SJSA1 (cell line): Measurements from ENCODE around the gene NECAB3. TPM values are rescaled to one million over a fixed set of nuclear protein-coding genes. Genes with fewer than 3 reads are reported as not detected.
A peak's percentile ranks its signal among the peaks of the same experiment; 100 is the strongest.

ENCODE experiments used
- DNase-seq, 2 experiments: peaks; one replicate each; pipeline ENCODE4 v3.0.0-alpha.2; 2015 to 2020; ENCODE audit warnings: low spot score in 2 of 2, low read depth in 1 of 2
- H3K27ac ChIP-seq: fragments of 250-450 bp; sonication (Bioruptor Pico); 2 replicates; pipeline ENCODE4 v1.5.1; 2020; ENCODE audit warnings: mild to moderate bottlenecking, moderate library complexity
- H3K27me3 ChIP-seq: fragments of 250-450 bp; sonication (Bioruptor Pico); replicated peaks from 2 replicates; pipeline ENCODE4 v1.5.1; 2020; ENCODE audit warnings: mild to moderate bottlenecking, moderate library complexity
- H3K36me3 ChIP-seq: fragments of 250-450 bp; sonication (Bioruptor Pico); 2 replicates; pipeline ENCODE4 v1.5.1; 2020; ENCODE audit warnings: mild to moderate bottlenecking
- H3K4me1 ChIP-seq: fragments of 250-450 bp; sonication (Bioruptor Pico); replicated peaks from 2 replicates; pipeline ENCODE4 v1.6.1; 2021; ENCODE audit warnings: mild to moderate bottlenecking
- H3K4me3 ChIP-seq: fragments of 250-450 bp; sonication (Bioruptor Pico); 2 replicates; pipeline ENCODE4 v1.5.1; 2020; ENCODE audit warnings: mild to moderate bottlenecking
- H3K9me3 ChIP-seq: fragments of 250-450 bp; sonication (Bioruptor Pico); replicated peaks from 2 replicates; pipeline ENCODE4 v1.5.1; 2020; ENCODE audit warnings: mild to moderate bottlenecking
- total RNA-seq: library from RNA; depleted of rRNA; stranded (reverse); fragments of >200 nt; shearing (Covaris generic); gene quantifications from 2 replicates; pipeline ENCODE4 v1.2.3, GENCODE V29; 2014

The NECAB3 gene
- total RNA-seq, 1 experiment from 2014 or later = 52.1 TPM

GRCh38 chr20:33677991-33678702 is 3.9 kb upstream of the NECAB3 start:
- Histone ChIP-seq H3K36me3 (peaks cover 55% of the 10 kb centered on the region), H3K9me3 (no peaks in the 10 kb centered on the region; the same call in 1 of the 2 replicates), H3K4me3 (no peak overlapping the region), H3K27me3 (no peaks in the 10 kb centered on the region), H3K27ac (no peak overlapping the region), H3K4me1 (peaks cover 21% of the 10 kb centered on the region)
- DNase-seq = no peak

DNA sequence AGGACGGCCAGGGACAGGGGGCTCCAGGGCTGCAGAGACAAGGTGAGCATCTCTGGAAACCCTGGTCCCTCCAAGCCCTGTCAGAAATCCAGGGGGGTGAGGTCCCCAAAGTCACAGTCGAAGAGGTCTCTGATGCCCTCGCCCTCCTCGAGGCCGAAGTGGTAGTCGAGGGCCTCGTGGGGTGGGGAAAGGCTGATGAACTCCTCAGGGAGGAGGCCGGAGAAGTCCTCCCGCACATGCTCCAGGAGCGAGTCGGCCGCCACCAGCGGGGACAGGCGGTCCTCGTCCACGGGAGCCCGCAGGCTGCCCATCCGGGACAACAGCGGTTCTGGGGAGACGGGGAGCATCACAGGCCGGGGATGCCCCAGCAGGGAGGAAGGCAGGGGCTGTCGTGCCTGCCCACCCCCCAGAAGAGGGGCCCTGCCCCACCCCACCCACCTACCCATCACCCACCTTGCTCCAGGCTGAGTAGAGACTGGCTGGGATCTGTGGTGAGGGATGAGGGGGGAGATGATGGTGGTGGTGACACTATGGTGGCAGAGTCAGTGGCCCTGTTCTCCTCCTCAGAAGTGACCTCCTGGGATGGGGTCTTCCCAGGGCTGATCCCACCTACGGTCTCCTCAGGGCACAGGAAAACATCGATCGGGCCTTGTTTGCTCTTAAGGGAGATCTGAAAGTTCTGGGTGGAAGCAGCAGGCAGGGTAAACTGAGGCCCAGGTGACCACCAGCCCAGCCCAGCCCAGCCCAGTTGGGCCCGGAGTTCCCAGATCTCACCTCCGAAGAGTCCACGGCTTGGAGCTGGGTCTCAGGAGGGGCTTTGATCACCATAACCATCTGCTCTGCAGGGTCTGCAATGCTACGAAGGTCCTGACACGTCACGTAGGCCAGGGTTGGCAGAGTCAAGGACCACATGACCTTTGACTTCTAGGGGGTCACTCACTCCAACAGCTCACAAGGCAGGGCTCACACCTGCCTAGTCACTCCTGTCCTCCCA is 2.7 kb upstream of the NECAB3 start:
- Histone ChIP-seq H3K9me3 (no peaks in the 10 kb centered on the region; the same call in 1 of the 2 replicates), H3K36me3 (peaks cover 66% of the 10 kb centered on the region), H3K27ac (no peak overlapping the region), H3K4me1 (peaks cover 27% of the 10 kb centered on the region), H3K27me3 (no peaks in the 10 kb centered on the region), H3K4me3 (no peak overlapping the region)
- no peak for DNase-seq

DNA sequence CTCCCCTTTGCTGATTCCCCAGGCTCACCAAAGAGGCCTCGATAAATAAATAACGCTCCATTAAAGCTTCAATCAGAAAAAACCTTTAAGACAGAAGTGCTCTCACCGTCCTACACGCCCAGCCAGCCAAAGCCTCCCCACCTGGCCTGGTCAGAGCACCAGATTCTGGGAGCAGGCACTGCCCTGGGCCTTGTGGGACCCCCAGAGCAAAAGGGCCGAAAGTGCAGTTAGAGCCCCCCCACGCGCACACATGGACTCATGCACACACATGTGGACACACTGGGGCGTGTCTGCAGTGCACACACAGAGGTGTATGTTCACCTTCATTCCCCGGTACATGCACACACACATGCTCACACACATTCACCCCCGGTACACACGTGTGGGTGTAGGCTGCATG is 1.9 kb upstream of the NECAB3 start:
- Histone ChIP-seq H3K9me3 (no peaks in the 10 kb centered on the region; the same call in 1 of the 2 replicates), H3K4me3 (no peak overlapping the region), H3K36me3 (peaks cover 74% of the 10 kb centered on the region), H3K27ac (no peak overlapping the region), H3K27me3 (no peaks in the 10 kb centered on the region), H3K4me1 (peaks cover 27% of the 10 kb centered on the region)
- DNase-seq = no peak

GRCh38 chr20:33675136-33675959 is 1.1 kb upstream of the NECAB3 start:
- Histone ChIP-seq H3K4me3 (no peak overlapping the region), H3K9me3 (no peaks in the 10 kb centered on the region; the same call in 1 of the 2 replicates), H3K27me3 (no peaks in the 10 kb centered on the region), H3K36me3 (peaks cover 79% of the 10 kb centered on the region), H3K4me1 (peaks cover 27% of the 10 kb centered on the region), H3K27ac (no peak overlapping the region; the same call in 1 of the 2 replicates)
- DNase-seq = no peak

- DNase-seq = peak in 1 of 2 experiments; percentile 40
- H3K4me1 ChIP-seq = peaks cover 27% of the 10 kb centered on the region
- peak overlapping the region; percentile 70 for H3K27ac ChIP-seq
- peaks cover 79% of the 10 kb centered on the region for H3K36me3 ChIP-seq
- peak overlapping the region; percentile 72 for H3K4me3 ChIP-seq
- no peaks in the 10 kb centered on the region for H3K27me3 ChIP-seq
- H3K9me3 ChIP-seq = no peaks in the 10 kb centered on the region; the same call in 1 of the 2 replicates
Measured at GRCh38 chr20:33673410-33674293, 576 bp downstream of the NECAB3 start.

DNA sequence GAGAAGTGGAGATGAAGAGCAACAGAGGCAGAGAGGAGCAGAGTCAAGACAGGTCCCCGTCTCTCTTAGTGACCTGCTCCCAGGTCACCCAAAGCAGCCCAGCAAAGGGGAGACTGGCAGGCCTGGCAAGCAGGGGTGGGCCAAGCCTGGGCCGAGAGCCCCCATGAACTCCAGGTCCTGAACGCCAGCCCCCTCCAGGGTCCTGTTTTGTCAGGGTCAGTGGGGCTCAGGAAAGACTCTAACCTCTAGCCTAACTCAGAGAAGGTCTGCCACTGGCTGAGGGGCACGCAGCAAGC is 1.2 kb downstream of the NECAB3 start:
- no peak for DNase-seq
- Histone ChIP-seq H3K27ac (peak overlapping the region; percentile 70), H3K36me3 (peaks cover 79% of the 10 kb centered on the region), H3K27me3 (no peaks in the 10 kb centered on the region), H3K4me3 (peak overlapping the region; percentile 72), H3K4me1 (peaks cover 27% of the 10 kb centered on the region), H3K9me3 (no peaks in the 10 kb centered on the region; the same call in 1 of the 2 replicates)

DNA sequence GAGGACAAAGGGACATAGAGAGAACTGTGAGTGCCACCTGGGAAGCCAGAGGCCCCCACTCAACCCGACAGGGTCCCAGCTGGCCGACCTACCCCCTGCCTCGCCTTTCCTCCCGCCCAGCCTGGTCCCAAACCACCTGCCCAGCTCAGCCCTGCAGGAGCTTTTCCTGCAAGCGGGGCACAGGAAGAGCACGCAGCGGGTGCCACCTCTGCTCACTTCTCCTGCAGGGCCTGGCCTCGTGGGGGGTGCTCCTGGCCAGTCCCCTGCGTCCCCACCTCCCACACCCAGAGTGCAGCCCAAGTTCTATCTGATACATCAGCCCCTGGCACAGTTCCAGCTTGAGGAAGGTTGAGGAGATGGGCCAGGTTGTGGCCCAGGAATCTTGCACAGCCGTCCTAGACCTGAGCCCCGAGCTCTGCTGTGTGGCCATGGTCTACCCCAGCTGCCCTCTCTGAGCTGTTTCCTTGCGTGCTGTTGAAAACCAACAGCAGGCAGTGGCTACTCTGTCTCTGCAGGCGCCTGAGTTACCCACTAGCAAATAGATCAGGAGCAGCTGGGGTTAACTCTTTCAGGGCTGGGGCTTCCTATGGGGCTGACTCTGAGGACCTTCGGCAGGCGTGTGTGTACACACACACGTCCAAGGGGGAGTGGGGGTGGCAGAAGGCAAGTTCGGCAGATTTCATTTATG is 1.7 kb downstream of the NECAB3 start:
- H3K4me1 ChIP-seq = peaks cover 27% of the 10 kb centered on the region
- no peaks in the 10 kb centered on the region for H3K27me3 ChIP-seq
- peak overlapping the region; percentile 72; the same call in 1 of the 2 replicates for H3K4me3 ChIP-seq
- no peak for DNase-seq
- H3K27ac ChIP-seq = peak overlapping the region; percentile 70; the same call in 1 of the 2 replicates
- H3K9me3 ChIP-seq = no peaks in the 10 kb centered on the region; the same call in 1 of the 2 replicates
- peaks cover 79% of the 10 kb centered on the region for H3K36me3 ChIP-seq

DNA sequence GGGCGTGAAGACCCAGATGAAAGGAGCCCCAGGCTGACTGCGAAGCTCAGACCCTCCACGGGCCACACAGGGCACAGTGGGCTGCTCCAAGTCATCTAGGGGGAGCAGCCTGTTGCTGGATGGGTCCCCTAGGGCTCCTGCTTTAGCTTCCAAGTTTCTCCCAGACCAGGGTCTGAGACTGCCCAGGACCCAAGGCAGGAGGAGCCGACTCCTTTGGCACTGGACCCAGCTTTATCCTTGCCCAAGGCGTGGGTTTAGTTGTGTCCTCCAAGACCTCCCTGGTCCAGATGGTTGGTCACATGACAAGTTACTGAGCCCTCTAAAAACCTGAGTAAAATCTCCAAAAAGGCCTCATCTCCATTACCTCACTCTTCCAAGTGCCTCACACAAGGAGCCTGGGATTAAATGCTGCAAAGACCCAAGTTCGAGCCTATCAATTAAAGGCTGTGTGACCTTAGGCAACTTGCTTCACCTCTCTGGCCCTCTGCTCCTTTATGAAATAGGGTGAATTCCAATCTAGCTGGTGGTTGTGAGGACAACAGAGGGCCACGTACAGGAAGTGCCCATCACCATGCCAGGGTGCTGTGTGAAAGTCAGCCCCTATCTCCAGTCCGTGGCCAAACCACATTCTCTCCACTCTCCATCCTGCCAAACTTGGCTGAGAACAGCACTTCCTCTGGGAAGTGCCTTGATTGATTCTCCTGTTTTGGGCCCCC is 2.5 kb downstream of the NECAB3 start:
- H3K4me3 ChIP-seq = no peak overlapping the region
- no peaks in the 10 kb centered on the region for H3K27me3 ChIP-seq
- H3K4me1 ChIP-seq = peaks cover 27% of the 10 kb centered on the region
- H3K36me3 ChIP-seq = peaks cover 80% of the 10 kb centered on the region
- no peak overlapping the region for H3K27ac ChIP-seq
- DNase-seq = no peak
- H3K9me3 ChIP-seq = no peaks in the 10 kb centered on the region; the same call in 1 of the 2 replicates

GRCh38 chr20:33670715-33671499 is 3.3 kb downstream of the NECAB3 start:
- H3K27ac ChIP-seq = no peak overlapping the region
- H3K4me3 ChIP-seq = no peak overlapping the region
- H3K9me3 ChIP-seq = no peaks in the 10 kb centered on the region; the same call in 1 of the 2 replicates
- peaks cover 80% of the 10 kb centered on the region for H3K36me3 ChIP-seq
- H3K27me3 ChIP-seq = no peaks in the 10 kb centered on the region
- DNase-seq = no peak
- H3K4me1 ChIP-seq = peaks cover 27% of the 10 kb centered on the region

- no peaks in the 10 kb centered on the region for H3K27me3 ChIP-seq
- H3K9me3 ChIP-seq = no peaks in the 10 kb centered on the region; the same call in 1 of the 2 replicates
- H3K27ac ChIP-seq = no peak overlapping the region
- H3K4me3 ChIP-seq = no peak overlapping the region
- peaks cover 80% of the 10 kb centered on the region for H3K36me3 ChIP-seq
- DNase-seq = no peak
- peaks cover 25% of the 10 kb centered on the region for H3K4me1 ChIP-seq
Measured at GRCh38 chr20:33669873-33670640, 4.2 kb downstream of the NECAB3 start.
